Right lobe of liver (tissue), 6 donors: ENCODE results near the gene HGD. TPM values are rescaled to one million over a fixed set of nuclear protein-coding genes. Genes with fewer than 3 reads are reported as not detected.
"Not testable (repeated sequence)": the region's sequence is repeated elsewhere in the genome, so short reads cannot be mapped to it uniquely, and the experiment has no call there.

ENCODE experiments used
- ATAC-seq, 4 donors: fragments of 200-7000 bp; cut with Tn5 transposase; one replicate each; pipeline ENCODE4 v1.9.1; 2020; ENCODE audit warnings: mild to moderate bottlenecking in 4 of 4, moderate library complexity in 4 of 4
- DNase-seq, 3 donors: peaks; one replicate each; pipeline ENCODE4 v3.0.0-alpha.2; 2020
- H3K27ac ChIP-seq, 3 donors: fragments of 200-600 bp; one replicate each; pipeline ENCODE4 v1.8.0; 2022
- H3K27me3 ChIP-seq, 2 donors: fragments of 200-600 bp; one replicate each; pipeline ENCODE4 v1.8.0; 2022
- H3K36me3 ChIP-seq, 4 donors: fragments of 200-600 bp; sonication (generic) in 1 of 4; one replicate each; pipeline versions ENCODE4 v1.5.1 to v1.8.0; 2017 to 2022; ENCODE audit warnings: control low read depth in 1 of 4
- H3K4me1 ChIP-seq, 4 donors: fragments of 200-600 bp; sonication (generic) in 1 of 4; one replicate each; pipeline versions ENCODE4 v1.5.1 to v1.8.0; 2017 to 2022; ENCODE audit warnings: control low read depth in 1 of 4
- H3K4me3 ChIP-seq, 3 donors: fragments of 200-600 bp; one replicate each; pipeline ENCODE4 v1.8.0; 2022
- H3K9me3 ChIP-seq, 4 donors: fragments of 200-600 bp; sonication (generic) in 1 of 4; one replicate each; pipeline versions ENCODE4 v1.5.1 to v1.8.0; 2017 to 2022; ENCODE audit warnings: control low read depth in 1 of 4
- POLR2A ChIP-seq: fragments of 450-650 bp; IDR thresholded peaks from one replicate; pipeline ENCODE4 v1.6.1; 2017; ENCODE audit warnings: antibody characterized with exemption, mild to moderate bottlenecking
- WGBS: methylation state at CpG from one replicate; pipeline ENCODE4 v1.1.6; 2018; ENCODE audit warnings: low coverage, low lambda C conversion rate; ENCODE audit not compliant: insufficient coverage; ENCODE audit errors: missing lambda C conversion rate; 5-methylcytosine and 5-hydroxymethylcytosine counted together
- intact Hi-C, 2 donors: fragments of 100-400 bp; cut with DNase I; formaldehyde crosslinking; loops; one replicate each; pipeline versions ENCODE4 v1.11.2 to v1.14.1; 2022
- long read RNA-seq: library from polyadenylated mRNA; unstranded; transcript quantifications from one replicate; pipeline ENCODE4 v2.0.0, GENCODE V29; 2019
- total RNA-seq, 6 experiments: library from RNA; depleted of rRNA in 2 of 6; stranded (reverse); fragments of >200 nt in 2 of 6; fragmentation: NEBNext Ultra II Directional in 3 of 6; extraction: Animal tissue kit (Norgen Biotek cat#: 25700) in 3 of 6; gene quantifications; one replicate each; pipeline versions ENCODE4 v1.1.0 to v1.2.4, GENCODE V29; 2016 to 2023
- TF ChIP-seq, protein P1 (sequence below), 4 donors: fragments of 200-600 bp in 3 of 4; fragments of 450-650 bp in 1 of 4; IDR thresholded peaks; one replicate each; pipeline versions ENCODE4 v1.5.1 to v1.8.0; 2016 to 2022; ENCODE audit warnings: antibody characterized with exemption in 4 of 4, mild to moderate bottlenecking in 2 of 4
- donor health status: DM: no; HTN: yes; CAD: no.
- donor health status: DM: no; HTN: no; CAD: no.
- donor health status: DM: no; HTN: no; CAD: no.
- donor health status: DM: no; HTN: yes; CAD: no.
- donor health status: DM: no; HTN: yes; CAD: no.

HGD gene, protein sequence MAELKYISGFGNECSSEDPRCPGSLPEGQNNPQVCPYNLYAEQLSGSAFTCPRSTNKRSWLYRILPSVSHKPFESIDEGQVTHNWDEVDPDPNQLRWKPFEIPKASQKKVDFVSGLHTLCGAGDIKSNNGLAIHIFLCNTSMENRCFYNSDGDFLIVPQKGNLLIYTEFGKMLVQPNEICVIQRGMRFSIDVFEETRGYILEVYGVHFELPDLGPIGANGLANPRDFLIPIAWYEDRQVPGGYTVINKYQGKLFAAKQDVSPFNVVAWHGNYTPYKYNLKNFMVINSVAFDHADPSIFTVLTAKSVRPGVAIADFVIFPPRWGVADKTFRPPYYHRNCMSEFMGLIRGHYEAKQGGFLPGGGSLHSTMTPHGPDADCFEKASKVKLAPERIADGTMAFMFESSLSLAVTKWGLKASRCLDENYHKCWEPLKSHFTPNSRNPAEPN
- total RNA-seq, result 100 to 1,000 TPM; 117 to 610 (median 341) TPM
- long read RNA-seq, transcript HGD-201 (14 exons, 2,005 nt), result major isoform, 131 of 180 reads
- long read RNA-seq, partial matches to known transcripts, result 22 of 180 reads
- long read RNA-seq, other reads (novel, unspliced or antisense), result 24 of 180 reads

DNA sequence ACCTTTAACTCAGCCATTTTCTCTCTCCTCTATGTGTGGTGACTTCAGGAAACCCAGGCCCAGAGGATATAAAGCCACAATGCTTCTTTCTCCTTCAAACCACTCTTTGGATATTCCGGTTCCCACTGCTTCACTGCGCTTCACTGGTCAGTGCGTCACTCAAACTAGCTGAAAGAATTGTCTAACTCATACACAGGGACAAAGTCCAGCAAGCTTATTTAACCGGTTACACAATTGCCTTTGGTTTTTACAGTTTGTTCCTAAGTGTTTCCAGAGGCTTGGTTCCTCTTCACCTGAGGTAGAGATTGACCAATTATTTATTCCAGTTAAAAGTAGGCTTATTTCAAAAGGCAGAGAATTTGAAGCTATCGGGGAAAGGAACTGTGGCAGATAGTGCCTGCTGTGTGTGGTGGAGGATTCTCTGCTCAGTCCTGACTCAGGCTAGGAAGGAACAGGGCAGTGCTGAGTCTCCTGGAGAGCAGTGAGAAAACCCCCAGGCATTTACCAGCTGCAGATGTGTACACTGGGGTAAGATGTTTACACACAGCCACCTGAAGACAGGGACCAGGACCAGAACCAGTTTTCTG, at the start of gene HGD:
HGD (minus strand) TSS at position 145 of the 587 bp plus-strand sequence; CDS start at position 17, 128 bp downstream.
- peak; percentile 94 for TF ChIP-seq POLR2A
- TF ChIP-seq, protein P1, sequence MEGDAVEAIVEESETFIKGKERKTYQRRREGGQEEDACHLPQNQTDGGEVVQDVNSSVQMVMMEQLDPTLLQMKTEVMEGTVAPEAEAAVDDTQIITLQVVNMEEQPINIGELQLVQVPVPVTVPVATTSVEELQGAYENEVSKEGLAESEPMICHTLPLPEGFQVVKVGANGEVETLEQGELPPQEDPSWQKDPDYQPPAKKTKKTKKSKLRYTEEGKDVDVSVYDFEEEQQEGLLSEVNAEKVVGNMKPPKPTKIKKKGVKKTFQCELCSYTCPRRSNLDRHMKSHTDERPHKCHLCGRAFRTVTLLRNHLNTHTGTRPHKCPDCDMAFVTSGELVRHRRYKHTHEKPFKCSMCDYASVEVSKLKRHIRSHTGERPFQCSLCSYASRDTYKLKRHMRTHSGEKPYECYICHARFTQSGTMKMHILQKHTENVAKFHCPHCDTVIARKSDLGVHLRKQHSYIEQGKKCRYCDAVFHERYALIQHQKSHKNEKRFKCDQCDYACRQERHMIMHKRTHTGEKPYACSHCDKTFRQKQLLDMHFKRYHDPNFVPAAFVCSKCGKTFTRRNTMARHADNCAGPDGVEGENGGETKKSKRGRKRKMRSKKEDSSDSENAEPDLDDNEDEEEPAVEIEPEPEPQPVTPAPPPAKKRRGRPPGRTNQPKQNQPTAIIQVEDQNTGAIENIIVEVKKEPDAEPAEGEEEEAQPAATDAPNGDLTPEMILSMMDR (IDR thresholded peaks at IDR 0.05), result no peak
- H3K27me3 ChIP-seq, result no peaks in the 10 kb centered on the region
- ATAC-seq, result peak; percentile 60 to 79 (median 74)
- peak within 1 kb of the TSS; percentile 91 to 99 (median 95) for H3K27ac ChIP-seq
- intact Hi-C loops, result no loop called here
- H3K4me1 ChIP-seq, result peaks cover 0 to 25% (median 7%) of the 10 kb centered on the region in 4 donors
- H3K36me3 ChIP-seq, result peaks cover 0 to under 1% (median 0%) of the 10 kb centered on the region in 4 donors
- no peaks in the 10 kb centered on the region for H3K9me3 ChIP-seq
- peak in 2 of 3 donors; percentile 29 to 66 for DNase-seq
- 33% methylated on average over 5 of the region's 5 CpGs for WGBS
- peak within 1 kb of the TSS; percentile 45 to 73 (median 54) for H3K4me3 ChIP-seq

DNA sequence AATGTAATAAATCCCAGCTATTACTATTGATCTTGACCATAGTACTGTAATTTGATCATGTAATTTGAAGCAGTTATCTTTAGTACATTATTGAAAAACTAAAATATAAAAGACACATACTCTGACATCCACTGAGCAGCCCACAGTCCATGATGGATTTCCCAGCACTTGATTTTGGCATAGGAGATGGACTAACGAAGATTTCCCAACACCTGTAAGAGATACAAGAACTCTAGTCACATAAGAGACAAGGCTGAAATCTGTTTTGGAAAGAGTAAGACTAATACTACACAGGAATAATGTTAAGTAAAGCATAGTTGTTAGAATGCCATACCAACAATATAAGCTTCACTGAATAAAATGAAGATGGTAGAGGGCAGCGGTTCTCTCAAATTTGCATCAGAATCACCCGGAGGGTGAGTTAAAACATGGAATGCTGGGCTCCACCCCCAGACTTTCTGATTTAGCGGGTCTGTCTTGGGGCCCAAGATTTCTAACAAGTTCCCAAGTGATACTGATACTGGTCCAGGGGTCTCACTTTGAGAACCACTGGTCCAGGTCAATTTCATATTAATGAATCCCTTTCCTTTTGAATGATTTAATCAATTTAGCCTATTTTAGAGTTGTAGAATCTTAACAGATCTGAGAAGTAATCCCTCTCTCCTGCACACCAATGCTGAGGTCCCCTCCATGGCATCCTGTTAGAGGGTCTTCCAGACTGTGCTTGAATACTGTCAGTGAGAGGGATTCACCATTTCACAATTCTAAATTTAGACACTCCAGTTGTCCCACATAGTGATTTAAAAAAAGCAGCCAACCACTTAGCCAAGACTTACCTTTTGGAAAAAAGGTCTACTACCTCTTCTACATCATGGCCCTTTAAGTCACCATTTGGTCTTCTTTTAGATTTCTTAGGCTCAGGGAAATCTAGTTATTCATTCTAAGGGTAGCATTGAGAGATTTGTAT, 48.8 kb upstream of the HGD start:
- no peaks in the 10 kb centered on the region for H3K36me3 ChIP-seq
- ATAC-seq, result no peak
- intact Hi-C loops, result no loop called here

GRCh38 chr3:120726791-120727190, 44.8 kb upstream of the HGD start:
- Histone ChIP-seq H3K27me3 (no peaks in the 10 kb centered on the region), H3K4me3 (no peak overlapping the region), H3K9me3 (no peaks in the 10 kb centered on the region), H3K27ac (no peak overlapping the region), H3K4me1 (no peaks in the 10 kb centered on the region), H3K36me3 (no peaks in the 10 kb centered on the region)
- intact Hi-C loops, result no loop called here
- TF ChIP-seq, protein P1 (IDR thresholded peaks at IDR 0.05), result no peak
- no peak for TF ChIP-seq POLR2A
- 100% methylated on average over 1 of the region's 1 CpG for WGBS
- DNase-seq (no peak), ATAC-seq (no peak)

More for the DNA sequence above, 48.8 kb upstream of the HGD start:
- 93% methylated on average over 4 of the region's 4 CpGs for WGBS
- Histone ChIP-seq H3K9me3 (no peaks in the 10 kb centered on the region), H3K4me1 (no peaks in the 10 kb centered on the region), H3K4me3 (no peak overlapping the region), H3K27ac (no peak overlapping the region), H3K27me3 (no peaks in the 10 kb centered on the region)
- TF ChIP-seq POLR2A, result no peak
- TF ChIP-seq, protein P1 (IDR thresholded peaks at IDR 0.05), result no peak
- DNase-seq, result no peak

GRCh38 chr3:120719167-120719834, 37.3 kb upstream of the HGD start:
- H3K27me3 ChIP-seq, H3K36me3 ChIP-seq, ATAC-seq, H3K4me1 ChIP-seq, H3K9me3 ChIP-seq, intact Hi-C loops, H3K27ac ChIP-seq: not testable (repeated sequence)
- H3K4me3 ChIP-seq, result peak overlapping the region in 1 of 3 donors; percentile 47
- peak; percentile 29 to 67 (median 65) for DNase-seq
- WGBS, result 94% methylated on average over 5 of the region's 20 CpGs
